Adrenal gland (tissue), 5 donors: Measurements from ENCODE around the gene ANKFY1.

Experiments
- CTCF ChIP-seq, 6 experiments: fragments of 450-650 bp in 4 of 6; fragments of 200-600 bp in 2 of 6; sonication (generic) in 1 of 6; IDR thresholded peaks; 1 replicate in 5 of 6; 2 replicates in 1 of 6; pipeline versions ENCODE4 v1.5.1 to v1.8.0; 2016 to 2021; ENCODE audit warnings: antibody characterized with exemption in 6 of 6, mild to moderate bottlenecking in 2 of 6, moderate library complexity in 1 of 6
- POLR2A ChIP-seq, 2 donors: fragments of 450-650 bp; IDR thresholded peaks; one replicate each; pipeline ENCODE4 v1.6.1; 2017; ENCODE audit warnings: antibody characterized with exemption in 2 of 2, mild to moderate bottlenecking in 2 of 2, moderate library complexity in 1 of 2
- donor health status: DM: no; HTN: no; CAD: no.

GRCh38 chr17:4276514-4276913 is 12.7 kb upstream of the ANKFY1 start:
- no peak for TF ChIP-seq CTCF (IDR thresholded peaks at IDR 0.05)
- no peak for TF ChIP-seq POLR2A (IDR thresholded peaks at IDR 0.05)
